PC-9 (cell line): Measurements from ENCODE around the gene TBC1D8. TPM values are rescaled to one million over a fixed set of nuclear protein-coding genes. Genes with fewer than 3 reads are reported as not detected.

Experiments
- BruUV-seq: library from RNA; stranded (reverse); fragments of 400-500 nt; replicated peaks from 2 replicates; lab custom pipeline; 2021; lab: Mats Ljungman, UMichigan
- CTCF ChIA-PET: fragments of 300-600 bp; sonication (Branson Sonifier 250); formaldehyde crosslinking; loops from one replicate; lab custom pipeline; 2022; ENCODE audit warnings: antibody characterized with exemption; lab: Charles Lee
- POLR2A ChIA-PET: fragments of 300-600 bp; sonication (Branson Sonifier 250); formaldehyde crosslinking; loops from one replicate; lab custom pipeline; 2022; ENCODE audit warnings: antibody characterized with exemption; ENCODE audit not compliant: unreplicated experiment; lab: Charles Lee
- DNase-seq, 2 experiments: peaks; one replicate each; pipeline versions ENCODE4 v3.0.0 to v3.0.0-alpha.2; 2015 to 2022; ENCODE audit warnings: mixed read lengths in 1 of 2
- H2AFZ ChIP-seq: fragments of 200-600 bp; sonication (generic); 2 replicates; pipeline ENCODE4 v1.8.1; 2017; ENCODE audit warnings: antibody characterized with exemption
- H3F3A ChIP-seq: fragments of 200-600 bp; sonication (generic); 2 replicates; pipeline ENCODE4 v1.8.1; 2017; ENCODE audit warnings: antibody characterized with exemption, mild to moderate bottlenecking, low read depth; ENCODE audit not compliant: insufficient read depth
- H3K27ac ChIP-seq: fragments of 200-600 bp; sonication (generic); 2 replicates; pipeline ENCODE4 v1.6.1; 2016; ENCODE audit warnings: mixed run types
- H3K27me3 ChIP-seq: fragments of 200-600 bp; sonication (generic); 2 replicates; pipeline ENCODE4 v1.6.1; 2016; ENCODE audit warnings: low read depth, mixed run types; ENCODE audit not compliant: insufficient read depth
- H3K36me3 ChIP-seq: fragments of 200-600 bp; sonication (generic); 2 replicates; pipeline ENCODE4 v1.6.1; 2016; ENCODE audit warnings: low read depth, mixed run types
- H3K4me1 ChIP-seq: fragments of 200-600 bp; sonication (generic); replicated peaks from 2 replicates; pipeline ENCODE4 v1.6.1; 2016; ENCODE audit warnings: mixed run types; ENCODE audit not compliant: insufficient read depth
- H3K4me2 ChIP-seq: fragments of 200-600 bp; sonication (generic); 2 replicates; pipeline ENCODE4 v1.6.1; 2017; ENCODE audit warnings: mixed run types
- H3K4me3 ChIP-seq: fragments of 200-600 bp; sonication (generic); 2 replicates; pipeline ENCODE4 v1.6.1; 2016; ENCODE audit warnings: mixed run types
- H3K79me2 ChIP-seq: fragments of 200-600 bp; sonication (generic); 2 replicates; pipeline ENCODE4 v1.6.1; 2017; ENCODE audit warnings: low read depth, mixed run types
- H3K9me2 ChIP-seq: fragments of 200-600 bp; sonication (generic); 2 replicates; pipeline ENCODE4 v1.8.1; 2017; ENCODE audit warnings: mild to moderate bottlenecking; ENCODE audit not compliant: insufficient read depth
- H3K9me3 ChIP-seq: fragments of 200-600 bp; sonication (generic); 2 replicates; pipeline ENCODE4 v1.8.1; 2016; ENCODE audit warnings: low read depth; ENCODE audit not compliant: insufficient read depth
- H4K20me1 ChIP-seq: fragments of 200-600 bp; sonication (generic); 2 replicates; pipeline ENCODE4 v1.8.1; 2017; ENCODE audit not compliant: insufficient read depth
- EZH2 ChIP-seq: fragments of 200-600 bp; sonication (generic); IDR thresholded peaks from 2 replicates; pipeline ENCODE4 v1.8.0; 2017; ENCODE audit warnings: antibody characterized with exemption, low read depth
- intact Hi-C: fragments of 100-400 bp; cut with micrococcal nuclease; formaldehyde crosslinking; loops from one replicate; pipeline ENCODE4 v1.10.0; 2022; ENCODE audit not compliant: unreplicated experiment
- total RNA-seq: library from RNA; stranded (reverse); gene quantifications from 2 replicates; pipeline ENCODE4 v1.2.3, GENCODE V29; 2021
- TF ChIP-seq, protein P1 (sequence below): fragments of 200-600 bp; sonication (generic); conservative IDR thresholded peaks from 2 replicates; pipeline ENCODE4 v1.6.1; 2017; ENCODE audit warnings: mixed run types, antibody characterized with exemption, mild to moderate bottlenecking, moderate library complexity

Gene TBC1D8
- total RNA-seq, 1 experiment from 2014 or later, result 25.2 TPM

DNA sequence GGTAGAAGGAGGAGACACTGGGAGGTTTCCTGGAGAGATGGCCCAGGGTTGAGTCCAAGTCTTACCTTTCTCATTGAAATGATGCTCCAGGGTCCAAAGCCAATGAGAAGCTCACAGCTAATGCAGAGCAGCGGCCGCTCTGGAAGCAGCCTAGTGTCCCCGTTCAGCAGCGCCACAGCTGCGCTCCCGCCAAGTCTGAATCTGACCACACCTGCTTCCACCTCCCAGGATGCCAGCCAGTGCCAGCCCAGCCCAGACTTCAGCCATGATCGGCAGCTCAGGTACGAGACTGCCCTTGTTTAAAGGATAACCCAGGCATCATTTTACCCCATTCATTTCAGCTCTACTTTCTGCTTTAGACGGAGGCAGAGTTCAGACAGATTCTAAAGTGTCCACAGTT lies 161.0 kb downstream of the TBC1D8 start:
- no peak overlapping the region for H2AFZ ChIP-seq
- CTCF ChIA-PET, result no interaction called here
- peaks cover 39% of the 10 kb centered on the region for H3K36me3 ChIP-seq
- no peak for DNase-seq
- H3K9me2 ChIP-seq, result no peaks in the 10 kb centered on the region
- TF ChIP-seq EZH2, result no peak
- TF ChIP-seq, protein P1, sequence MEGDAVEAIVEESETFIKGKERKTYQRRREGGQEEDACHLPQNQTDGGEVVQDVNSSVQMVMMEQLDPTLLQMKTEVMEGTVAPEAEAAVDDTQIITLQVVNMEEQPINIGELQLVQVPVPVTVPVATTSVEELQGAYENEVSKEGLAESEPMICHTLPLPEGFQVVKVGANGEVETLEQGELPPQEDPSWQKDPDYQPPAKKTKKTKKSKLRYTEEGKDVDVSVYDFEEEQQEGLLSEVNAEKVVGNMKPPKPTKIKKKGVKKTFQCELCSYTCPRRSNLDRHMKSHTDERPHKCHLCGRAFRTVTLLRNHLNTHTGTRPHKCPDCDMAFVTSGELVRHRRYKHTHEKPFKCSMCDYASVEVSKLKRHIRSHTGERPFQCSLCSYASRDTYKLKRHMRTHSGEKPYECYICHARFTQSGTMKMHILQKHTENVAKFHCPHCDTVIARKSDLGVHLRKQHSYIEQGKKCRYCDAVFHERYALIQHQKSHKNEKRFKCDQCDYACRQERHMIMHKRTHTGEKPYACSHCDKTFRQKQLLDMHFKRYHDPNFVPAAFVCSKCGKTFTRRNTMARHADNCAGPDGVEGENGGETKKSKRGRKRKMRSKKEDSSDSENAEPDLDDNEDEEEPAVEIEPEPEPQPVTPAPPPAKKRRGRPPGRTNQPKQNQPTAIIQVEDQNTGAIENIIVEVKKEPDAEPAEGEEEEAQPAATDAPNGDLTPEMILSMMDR, result no peak
- no peak overlapping the region for H3K27ac ChIP-seq
- H3K4me3 ChIP-seq, result no peak overlapping the region
- no peaks in the 10 kb centered on the region for H3K4me1 ChIP-seq
- H3K4me2 ChIP-seq, result no peak overlapping the region
- POLR2A ChIA-PET, result no interaction called here
- H3K9me3 ChIP-seq, result no peaks in the 10 kb centered on the region
- H3K79me2 ChIP-seq, result no peaks in the 10 kb centered on the region
- intact Hi-C loops, result no loop called here
- H3K27me3 ChIP-seq, result no peaks in the 10 kb centered on the region
- peaks cover 21% of the 10 kb centered on the region; the same call in 1 of the 2 replicates for H3F3A ChIP-seq
- peaks cover 6% of the 10 kb centered on the region; the same call in 1 of the 2 replicates for H4K20me1 ChIP-seq
- no TSS peak for BruUV-seq

DNA sequence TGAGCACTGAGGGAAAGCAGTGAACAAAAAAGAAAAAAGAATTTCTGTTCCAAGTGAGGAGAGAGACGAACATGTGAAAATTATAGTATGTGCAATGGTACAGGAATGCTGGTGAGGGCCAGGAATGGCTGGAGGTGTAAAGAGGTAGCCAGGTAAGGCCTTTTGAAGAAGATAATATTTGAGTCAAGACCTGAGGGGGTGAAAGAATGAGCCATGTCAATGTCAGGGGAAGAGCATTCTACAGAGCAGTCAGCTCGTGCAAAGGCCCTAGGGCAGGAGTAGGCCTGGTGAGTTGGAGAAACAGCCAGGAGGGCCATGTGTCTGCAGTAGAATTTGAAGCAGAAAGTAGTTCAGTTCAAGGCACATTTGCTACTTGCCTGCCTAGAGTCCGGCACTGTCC lies 161.5 kb downstream of the TBC1D8 start:
- no TSS peak for BruUV-seq
- peaks cover 8% of the 10 kb centered on the region; the same call in 1 of the 2 replicates for H4K20me1 ChIP-seq
- TF ChIP-seq, protein P1, result no peak
- no peak for TF ChIP-seq EZH2
- H3F3A ChIP-seq, result peaks cover 24% of the 10 kb centered on the region
- H3K36me3 ChIP-seq, result peaks cover 40% of the 10 kb centered on the region
- no peaks in the 10 kb centered on the region for H3K79me2 ChIP-seq
- H3K27me3 ChIP-seq, result no peaks in the 10 kb centered on the region
- CTCF ChIA-PET, result no interaction called here
- intact Hi-C loops, result loop anchor here (5.0 to 10.0 kb wide), 2 partner anchors 105 to 167 kb away; partner anchors contain the start of gene NPAS2
- no peak overlapping the region for H3K4me3 ChIP-seq
- DNase-seq, result no peak
- no peak overlapping the region for H3K27ac ChIP-seq
- H3K4me2 ChIP-seq, result no peak overlapping the region
- no peaks in the 10 kb centered on the region for H3K9me3 ChIP-seq
- POLR2A ChIA-PET, result no interaction called here
- H3K4me1 ChIP-seq, result no peaks in the 10 kb centered on the region
- no peaks in the 10 kb centered on the region for H3K9me2 ChIP-seq
- H2AFZ ChIP-seq, result no peak overlapping the region

DNA sequence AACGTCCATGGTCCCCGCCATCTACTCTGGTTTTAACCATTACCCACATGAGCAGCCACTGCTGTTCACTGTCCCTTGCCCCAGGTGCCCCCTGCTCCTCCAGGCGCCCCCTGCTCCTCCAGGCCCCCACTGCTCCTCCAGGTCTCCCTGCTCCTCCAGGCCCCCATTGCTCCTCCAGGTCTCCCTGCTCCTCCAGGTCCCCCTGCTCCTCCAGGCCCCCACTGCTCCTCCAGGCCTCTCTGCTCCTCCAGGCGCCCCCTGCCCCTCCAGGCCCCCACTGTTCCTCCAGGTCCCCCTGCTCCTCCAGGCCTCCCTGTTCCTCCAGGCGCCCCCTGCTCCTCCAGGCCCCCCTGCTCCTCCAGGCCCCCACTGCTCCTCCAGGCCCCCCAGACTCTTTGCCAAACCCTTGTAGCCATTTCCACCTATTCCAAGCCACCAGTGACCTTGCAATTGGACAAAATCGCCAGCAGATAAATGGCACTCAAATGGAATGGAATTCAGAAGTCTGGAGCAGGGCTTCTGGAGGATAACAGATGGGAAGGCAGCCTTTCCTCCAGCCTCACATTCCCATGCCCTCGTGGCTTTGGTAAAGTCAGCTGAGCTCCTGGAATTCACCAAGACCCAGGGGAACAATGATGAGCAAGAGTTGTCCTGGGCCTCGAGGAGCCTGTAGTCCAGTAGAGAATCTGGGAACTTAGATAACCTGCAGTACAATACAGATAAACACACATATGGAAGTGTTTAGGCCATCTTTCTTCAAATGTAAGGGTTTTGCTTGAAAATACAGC lies 162.4 kb downstream of the TBC1D8 start:
- TF ChIP-seq, protein P1, result no peak
- no peak for TF ChIP-seq EZH2
- intact Hi-C loops, result loop anchor here (5.0 to 10.0 kb wide), 2 partner anchors 104 to 167 kb away; partner anchors contain the start of gene NPAS2
- DNase-seq, result no peak
- Histone ChIP-seq H3K27me3 (no peaks in the 10 kb centered on the region), H3K4me3 (no peak overlapping the region), H2AFZ (no peak overlapping the region), H3K9me3 (no peaks in the 10 kb centered on the region), H4K20me1 (peaks cover 8% of the 10 kb centered on the region; the same call in 1 of the 2 replicates), H3K4me1 (no peaks in the 10 kb centered on the region), H3F3A (peaks cover 27% of the 10 kb centered on the region), H3K27ac (no peak overlapping the region), H3K4me2 (no peak overlapping the region), H3K9me2 (no peaks in the 10 kb centered on the region), H3K36me3 (peaks cover 36% of the 10 kb centered on the region), H3K79me2 (no peaks in the 10 kb centered on the region)
- CTCF ChIA-PET, result no interaction called here
- BruUV-seq, result no TSS peak
- POLR2A ChIA-PET, result no interaction called here
